Endometrial microvascular endothelial cells (primary cell): ENCODE results near the gene TEX53. TPM values are rescaled to one million over a fixed set of nuclear protein-coding genes. Genes with fewer than 3 reads are reported as not detected.

Source experiments
- in situ Hi-C: cut with HindIII; loops from 2 replicates; pipeline ENCODE4 v1.10.0; 2017; ENCODE audit warnings: low sequenced_read_pairs, low pct_unique_long_range_greater_than_20kb; ENCODE audit errors: inconsistent ontology term
- total RNA-seq: library from RNA; depleted of rRNA; stranded (reverse); fragments of >200 nt; gene quantifications from one replicate; pipeline ENCODE4 v1.2.3, GENCODE V29; 2015; ENCODE audit errors: inconsistent ontology term

The TEX53 gene
- total RNA-seq, 1 donor from 2014 or later, result not detected

DNA sequence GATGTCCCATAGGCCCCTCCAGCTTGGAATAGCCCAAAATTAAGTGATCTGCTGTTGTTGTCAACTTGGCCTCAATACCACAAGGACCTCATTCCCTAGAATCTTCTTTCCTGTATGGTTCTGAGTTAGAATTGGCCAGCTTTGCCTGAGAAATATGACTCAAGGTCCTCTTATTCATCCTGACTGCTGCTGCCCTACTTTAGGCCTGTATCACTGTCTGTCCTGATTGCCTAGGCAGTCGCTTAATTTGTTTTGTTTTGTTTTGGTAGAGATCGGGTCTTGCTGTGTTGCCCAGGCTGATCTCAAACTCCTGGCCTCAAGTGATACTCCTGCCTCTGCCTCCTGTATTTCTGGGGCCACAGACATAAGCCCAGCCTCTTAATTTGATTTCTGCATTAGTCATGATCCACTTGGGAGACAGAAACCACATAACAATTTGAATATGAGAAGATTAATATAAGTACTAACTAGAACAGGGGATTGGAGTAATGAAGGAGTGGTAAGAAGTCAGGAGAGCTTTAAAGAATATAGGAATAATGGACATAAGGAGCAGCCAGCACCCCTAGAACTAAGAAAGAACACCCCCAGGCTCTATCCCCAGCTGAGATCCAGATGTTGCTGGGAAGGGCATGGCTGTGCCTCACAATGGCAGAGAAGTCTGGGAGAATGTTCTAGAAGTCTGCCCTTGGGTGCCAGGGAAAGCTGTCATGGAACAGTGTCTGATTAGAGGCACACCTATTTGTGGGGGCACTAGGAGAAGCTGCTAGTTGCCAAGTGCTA is 4.6 kb downstream of the TEX53 start:
- in situ Hi-C loops, result no loop called here

DNA sequence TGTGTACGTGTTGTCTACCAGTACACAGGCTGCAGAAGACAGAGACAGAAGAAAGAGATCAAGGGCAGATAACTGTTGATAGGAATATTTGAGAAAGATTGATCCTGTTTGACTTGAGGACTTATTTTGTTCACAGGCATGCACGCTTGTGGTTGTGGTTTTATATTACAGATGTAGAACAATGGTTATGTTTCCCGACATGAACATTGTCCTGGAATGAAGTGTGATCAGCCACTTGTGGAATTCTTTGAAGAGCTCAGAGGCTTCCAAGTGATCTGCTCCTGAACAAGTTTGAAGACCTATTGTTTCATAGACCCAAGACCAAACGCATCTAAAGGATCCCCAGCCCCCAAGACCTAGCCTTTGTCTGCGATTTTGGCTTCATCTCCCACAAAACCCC is 13.7 kb downstream of the TEX53 start:
- in situ Hi-C loops, result no loop called here

DNA sequence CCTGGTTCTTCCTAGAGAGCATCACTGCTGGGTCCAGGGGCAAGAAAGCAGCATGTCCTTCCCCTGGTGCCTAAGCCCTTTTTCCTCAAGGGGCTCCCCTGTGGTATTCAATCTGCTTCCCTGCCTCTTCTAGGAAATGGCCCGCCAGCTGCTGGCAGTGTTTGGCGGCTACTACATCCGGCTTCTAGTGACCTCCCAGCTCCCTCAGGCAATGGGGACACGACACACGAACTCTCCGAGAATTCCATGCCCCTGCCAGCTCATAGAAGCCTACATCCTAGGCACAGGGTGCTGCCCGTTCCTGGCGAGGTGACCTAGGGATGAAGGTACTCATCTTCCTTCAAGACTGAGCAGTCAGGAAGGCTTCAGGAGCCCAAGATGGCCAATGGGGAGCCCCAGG is 14.6 kb downstream of the TEX53 start:
- in situ Hi-C loops, result no loop called here

DNA sequence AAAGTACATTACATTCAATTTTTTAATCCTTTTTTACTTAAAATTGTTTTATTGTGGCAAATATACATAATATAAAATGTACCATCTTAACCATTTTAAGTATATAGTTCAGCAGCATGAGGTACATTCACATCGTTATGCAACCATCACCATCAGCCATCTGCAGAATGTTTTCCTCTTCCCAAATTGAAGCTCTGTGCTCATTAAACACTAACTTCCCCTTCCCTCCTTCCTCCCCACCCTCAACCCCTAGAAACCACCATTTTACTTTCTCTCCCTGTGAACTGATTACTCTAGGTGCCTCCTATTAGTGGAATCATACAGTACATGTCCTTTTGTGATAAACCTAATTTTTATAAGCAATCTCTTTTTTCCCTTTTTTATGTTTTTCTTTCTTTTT is 15.6 kb downstream of the TEX53 start:
- in situ Hi-C loops, result no loop called here

DNA sequence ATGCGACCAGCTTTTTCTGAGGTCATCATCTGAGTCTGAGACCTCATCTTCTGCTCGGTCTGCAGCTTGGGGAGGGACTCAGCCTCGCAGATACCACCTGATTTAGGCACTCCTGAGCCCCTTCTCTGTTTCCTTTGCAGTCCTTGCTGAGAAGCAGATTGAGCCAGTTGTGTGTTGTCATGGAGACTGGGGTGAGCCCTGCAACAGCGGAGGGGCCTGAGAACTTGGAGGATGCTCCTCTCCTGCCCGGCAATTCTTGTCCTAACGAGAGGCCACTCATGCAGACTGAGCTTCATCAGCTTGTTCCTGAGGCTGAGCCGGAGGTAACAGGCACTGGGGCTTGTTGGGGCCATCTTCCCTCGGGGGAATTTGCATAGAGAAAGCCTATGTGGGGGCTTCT is 19.2 kb downstream of the TEX53 start:
- in situ Hi-C loops, result no loop called here

DNA sequence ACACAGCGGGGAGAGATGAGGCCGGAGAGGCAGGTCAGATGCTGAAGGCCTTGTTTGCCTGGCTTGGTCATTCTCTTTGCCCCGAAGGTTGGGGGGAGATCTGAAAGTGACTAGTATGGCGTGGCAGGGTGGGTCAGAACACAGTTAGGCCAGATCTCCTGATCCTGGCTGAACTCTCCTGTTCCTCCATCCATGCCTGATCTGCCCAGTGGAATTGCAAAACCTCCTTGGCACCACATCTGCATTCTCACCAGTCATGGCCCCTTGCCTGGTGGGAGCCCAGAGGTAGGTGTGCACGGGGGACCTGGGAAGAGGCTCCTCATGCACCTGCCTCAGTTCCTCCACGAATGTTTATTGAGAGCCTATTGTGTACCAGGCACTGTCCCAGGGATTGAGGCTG is 23.2 kb downstream of the TEX53 start:
- in situ Hi-C loops, result no loop called here

DNA sequence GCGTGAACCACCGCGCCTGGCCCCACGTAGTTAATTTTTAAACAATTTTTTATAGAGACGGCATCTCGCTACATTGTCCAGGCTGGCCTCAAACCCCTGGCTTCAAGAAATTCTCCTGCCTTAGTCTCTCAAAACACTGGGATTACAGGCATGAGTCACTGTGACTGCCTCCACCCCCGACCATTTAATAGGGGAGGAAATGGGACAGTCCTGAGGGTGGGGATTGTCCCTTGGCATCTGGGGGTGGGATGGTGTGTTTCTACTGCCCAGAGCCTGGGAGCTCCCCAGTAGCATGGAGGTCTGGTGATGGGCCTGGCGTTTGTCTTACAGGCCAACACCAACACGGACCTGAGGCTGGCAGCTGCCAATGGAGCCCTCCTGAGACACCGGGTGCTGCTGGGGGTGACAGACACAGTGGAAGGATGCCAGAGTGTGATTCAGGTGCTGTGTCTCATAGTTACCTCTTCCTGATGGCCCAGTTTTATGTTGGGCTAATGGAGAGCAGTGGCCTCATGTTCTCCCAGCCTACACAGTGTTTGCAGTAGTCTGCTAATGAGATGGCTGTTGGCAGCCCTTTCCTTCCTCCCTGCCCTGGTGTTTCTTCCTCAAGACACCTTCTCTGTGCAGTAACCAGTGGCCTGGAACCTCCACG is 24.0 kb downstream of the TEX53 start:
- in situ Hi-C loops, result no loop called here

DNA sequence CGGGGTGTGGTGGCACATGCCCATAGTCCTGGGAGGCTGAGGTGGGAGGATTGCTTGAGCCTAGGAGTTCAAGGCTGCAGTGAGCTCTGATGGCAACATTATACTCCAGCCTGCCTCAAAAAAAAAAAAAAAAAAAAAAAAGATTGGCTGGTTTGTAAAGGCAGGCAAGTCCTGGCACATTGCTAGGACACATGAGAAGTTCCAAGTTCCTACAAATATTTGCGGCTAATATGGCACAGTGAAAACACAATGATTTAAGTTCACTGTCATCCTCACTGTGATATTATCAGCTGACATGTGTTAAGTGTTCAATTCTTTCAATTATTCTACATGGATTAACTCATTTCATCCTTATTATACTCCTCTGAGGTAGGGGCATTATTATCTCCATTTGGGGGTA is 26.4 kb downstream of the TEX53 start:
- in situ Hi-C loops, result no loop called here

DNA sequence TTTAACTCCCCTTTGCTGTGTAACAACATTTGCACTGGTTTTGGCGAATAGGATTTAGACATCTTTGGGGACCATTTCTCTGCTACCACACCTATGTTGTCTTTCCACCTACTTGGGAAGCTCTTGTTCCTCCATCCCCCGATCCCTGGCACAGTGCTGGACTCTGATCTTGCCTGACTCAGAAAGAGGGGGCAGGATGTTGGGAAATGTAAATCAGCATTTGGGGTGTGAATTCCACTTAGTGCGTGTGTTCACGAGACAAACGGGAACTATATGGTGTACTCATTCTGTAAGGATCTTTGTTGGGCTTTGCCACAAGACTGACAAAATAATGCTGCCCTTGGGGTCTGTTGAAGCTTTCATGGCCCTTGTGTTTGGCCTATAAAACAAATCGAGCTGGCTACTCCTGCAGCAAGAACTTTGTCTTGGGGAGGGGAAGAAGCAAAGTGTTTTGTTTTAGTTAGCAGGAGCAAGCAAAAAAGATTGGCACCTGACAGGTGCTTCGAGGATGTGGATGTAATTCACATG is 28.0 kb downstream of the TEX53 start:
- in situ Hi-C loops, result loop anchor here (10.0 kb wide), 1 partner anchor 115 kb away; no protein-coding TSS in a partner anchor

DNA sequence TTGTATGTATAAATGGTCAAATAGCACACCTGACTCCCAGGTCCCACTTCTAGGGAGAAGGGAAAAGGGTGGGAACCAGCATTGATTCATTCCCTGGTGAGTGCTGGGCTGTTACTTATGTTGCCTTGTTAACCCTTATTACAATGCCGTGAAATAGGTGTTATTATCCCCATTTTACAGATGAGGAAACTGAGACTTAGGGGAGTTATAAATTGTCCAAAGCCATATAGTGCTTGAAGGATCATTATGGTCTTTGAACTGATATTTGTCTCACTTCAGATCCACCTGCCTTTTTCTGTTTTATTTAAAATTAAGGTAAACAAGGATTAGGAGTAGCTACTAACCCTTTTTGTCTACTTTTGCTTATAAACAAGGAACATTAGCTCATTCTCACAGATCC is 30.1 kb downstream of the TEX53 start:
- in situ Hi-C loops, result loop anchor here (10.0 kb wide), 1 partner anchor 113 kb away; no protein-coding TSS in a partner anchor

DNA sequence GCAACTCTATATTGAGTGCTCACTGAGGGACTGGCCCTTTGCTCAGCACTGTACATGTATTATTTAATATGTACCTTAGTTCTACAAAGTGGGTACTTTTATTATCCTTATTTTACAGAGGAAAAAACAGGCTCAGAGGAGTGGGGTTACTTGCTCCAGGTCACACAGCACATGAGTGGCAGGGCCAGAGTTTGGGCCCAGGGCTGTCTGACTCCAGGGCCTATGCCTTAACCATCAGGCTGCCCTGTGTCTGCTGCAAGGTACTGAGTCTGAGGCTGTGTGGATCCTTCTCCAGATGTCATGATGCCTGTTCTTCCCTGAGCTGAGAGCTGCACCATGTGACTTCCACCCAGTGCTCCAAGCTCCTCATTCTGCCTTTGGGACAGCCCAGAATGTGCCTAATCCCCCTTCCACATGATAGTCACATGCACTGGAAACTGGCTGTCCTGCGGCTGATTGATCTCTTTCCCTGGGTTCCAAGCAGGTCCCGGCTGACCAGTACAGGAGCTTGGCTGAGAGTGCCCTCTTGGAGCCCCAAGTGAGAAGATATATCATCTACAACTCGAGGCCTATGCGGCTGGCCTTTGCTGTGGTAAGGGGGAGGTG is 31.1 kb downstream of the TEX53 start:
- in situ Hi-C loops, result loop anchor here (10.0 kb wide), 1 partner anchor 112 kb away; no protein-coding TSS in a partner anchor

DNA sequence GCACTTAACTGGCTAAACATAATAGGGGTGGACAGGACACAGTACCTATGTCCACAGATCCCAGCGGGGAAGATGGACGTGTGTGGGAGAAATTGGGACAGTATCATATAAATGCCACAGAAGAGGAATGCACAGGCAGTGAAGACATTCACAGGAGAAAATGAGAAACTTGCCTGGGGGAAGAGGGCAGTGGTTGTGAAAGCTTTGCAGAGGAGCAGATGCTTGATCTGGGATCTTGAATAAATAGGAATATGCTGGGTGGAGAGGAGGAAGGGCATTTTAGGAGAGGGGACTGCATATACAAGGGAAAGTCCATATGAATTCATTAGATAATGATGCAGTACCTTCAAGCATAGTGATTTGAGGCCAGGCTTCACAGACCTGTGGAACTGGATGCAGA is 32.9 kb downstream of the TEX53 start:
- in situ Hi-C loops, result loop anchor here (10.0 kb wide), 1 partner anchor 110 kb away; no protein-coding TSS in a partner anchor

DNA sequence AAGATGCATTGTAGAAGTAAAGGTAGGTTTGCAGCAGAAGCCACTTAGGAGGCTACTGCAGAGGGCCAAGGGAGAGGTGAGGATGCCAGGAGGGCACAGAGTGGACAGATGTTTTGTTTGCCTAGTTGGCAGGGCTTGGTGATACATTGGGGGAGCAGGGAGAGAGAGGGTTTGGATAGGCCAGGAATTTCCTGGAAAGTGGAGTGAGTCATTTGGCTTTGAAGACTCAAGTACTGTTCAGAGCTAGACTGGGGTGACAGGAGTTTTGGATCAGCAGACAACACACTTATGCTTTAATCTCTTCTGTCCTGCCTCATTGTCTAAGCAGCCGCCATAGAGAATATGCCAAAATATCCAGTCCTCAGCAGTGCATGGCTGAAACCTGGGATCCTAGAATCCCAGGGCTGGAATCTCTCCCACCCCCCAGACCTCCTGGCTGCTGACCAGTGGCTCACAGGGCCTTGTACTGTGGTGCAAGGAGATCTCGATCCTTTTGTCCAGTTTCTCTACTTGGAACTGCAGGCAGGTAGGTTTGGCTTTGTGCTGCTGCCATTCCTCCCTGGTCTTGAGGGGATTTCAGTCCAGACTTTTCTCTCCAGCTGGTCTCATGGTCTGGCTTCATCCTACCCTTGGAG is 35.5 kb downstream of the TEX53 start:
- in situ Hi-C loops, result loop anchor here (10.0 kb wide), 1 partner anchor 107 kb away; no protein-coding TSS in a partner anchor

DNA sequence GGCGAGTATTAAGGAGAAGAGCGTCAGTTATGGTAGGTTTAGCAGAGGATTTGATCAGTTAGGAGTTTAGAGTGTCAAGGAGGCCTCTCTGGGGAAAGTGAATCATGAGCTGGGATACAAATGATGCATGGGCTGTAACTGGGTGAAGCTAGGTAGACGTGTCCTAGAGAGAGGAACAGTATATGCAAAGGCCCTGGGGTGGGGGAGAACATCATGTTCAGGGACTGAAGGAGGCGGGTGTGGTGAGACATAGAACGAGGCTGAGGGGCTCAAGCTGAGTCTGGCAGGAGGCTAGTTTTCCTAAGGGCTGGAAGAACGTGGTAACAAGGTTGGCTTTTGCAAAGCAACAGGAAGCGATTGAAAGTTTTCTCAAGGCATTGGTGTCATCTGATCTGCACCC is 36.0 kb downstream of the TEX53 start:
- in situ Hi-C loops, result loop anchor here (10.0 kb wide), 1 partner anchor 107 kb away; no protein-coding TSS in a partner anchor

DNA sequence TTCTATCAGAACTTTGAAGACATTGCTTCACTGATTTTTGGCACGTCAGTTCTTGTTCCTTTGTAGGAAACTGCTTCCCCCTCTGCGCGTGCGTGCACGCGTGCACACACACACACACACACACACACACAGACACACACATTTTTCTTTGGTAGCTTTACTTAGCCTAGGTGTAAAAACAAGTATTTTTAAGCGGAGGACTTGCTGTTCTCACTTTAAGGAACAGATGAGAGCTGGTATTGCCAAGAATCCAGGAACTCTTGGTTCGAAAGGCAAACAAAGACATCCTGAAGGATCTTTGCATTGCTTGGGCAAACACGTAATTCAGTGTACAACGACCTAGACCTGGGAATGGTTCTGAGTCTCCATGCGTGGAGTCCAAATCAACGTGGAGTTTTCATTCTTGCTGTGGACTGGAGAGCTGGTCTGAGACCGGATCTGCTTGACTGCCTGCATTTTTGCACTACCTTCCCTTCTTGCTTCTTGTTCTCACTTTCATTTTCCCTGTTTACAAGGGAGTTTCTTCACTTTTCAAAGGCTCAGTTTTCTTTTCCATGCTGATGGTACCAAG is 38.3 kb downstream of the TEX53 start:
- in situ Hi-C loops, result no loop called here

DNA sequence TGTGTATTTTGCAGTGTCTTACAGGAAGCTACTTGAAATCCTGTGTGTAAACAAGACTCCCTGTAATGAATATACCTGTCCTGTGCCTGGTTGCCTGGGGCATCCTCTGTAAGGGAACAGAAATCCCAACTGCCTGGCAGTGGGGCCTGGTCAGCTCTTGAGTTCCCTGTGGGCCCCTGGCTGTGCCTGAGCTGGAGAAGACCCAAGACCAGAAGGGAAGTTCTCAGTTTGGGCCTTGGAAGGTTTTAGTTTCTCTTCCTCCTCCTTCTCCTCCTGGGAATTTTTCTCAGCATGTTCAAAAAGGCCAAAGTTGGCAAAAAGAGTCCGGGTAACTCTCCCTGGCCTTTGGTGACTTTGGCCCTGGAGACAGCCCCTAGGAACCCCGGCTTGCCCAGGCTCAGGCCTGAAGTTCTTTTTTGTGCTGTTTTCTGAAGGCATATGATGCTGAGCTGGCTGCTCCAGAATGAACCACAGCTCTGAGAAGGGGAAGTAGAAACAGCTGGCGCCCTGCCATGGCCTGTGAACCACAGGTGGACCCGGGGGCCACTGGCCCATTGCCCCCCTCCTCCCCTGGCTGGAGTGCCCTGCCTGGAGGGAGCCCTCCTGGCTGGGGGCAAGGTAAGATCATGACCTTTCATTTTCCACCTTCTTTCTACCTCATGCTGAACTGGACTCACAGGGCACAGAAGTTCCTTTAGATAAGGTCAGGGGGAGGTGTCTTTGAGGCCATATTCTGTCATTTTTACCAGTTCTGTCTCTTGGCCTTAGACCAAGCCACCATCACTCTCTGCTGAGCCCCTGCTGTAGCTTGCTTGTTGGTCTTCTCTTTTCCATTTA is 40.7 kb downstream of the TEX53 start:
- in situ Hi-C loops, result no loop called here

DNA sequence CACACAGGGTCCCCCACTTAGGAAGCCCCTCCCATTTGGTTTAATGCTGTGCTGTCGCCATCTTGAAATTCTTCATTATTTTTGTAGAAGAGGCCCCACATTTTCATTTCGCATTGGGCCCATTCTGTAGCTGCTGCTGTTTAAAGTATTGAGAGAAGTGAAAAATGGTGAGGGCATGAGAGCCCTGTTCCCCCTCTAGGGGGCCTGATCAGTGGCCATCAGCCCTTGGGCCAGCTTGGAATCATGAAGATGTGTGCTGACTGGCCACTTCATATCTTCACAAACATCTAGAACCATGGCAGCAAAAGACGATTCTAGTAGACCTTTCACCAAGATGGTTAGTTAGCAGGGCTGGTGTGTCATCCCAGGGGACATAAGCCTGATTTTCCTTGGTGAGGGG is 43.2 kb downstream of the TEX53 start:
- in situ Hi-C loops, result no loop called here

DNA sequence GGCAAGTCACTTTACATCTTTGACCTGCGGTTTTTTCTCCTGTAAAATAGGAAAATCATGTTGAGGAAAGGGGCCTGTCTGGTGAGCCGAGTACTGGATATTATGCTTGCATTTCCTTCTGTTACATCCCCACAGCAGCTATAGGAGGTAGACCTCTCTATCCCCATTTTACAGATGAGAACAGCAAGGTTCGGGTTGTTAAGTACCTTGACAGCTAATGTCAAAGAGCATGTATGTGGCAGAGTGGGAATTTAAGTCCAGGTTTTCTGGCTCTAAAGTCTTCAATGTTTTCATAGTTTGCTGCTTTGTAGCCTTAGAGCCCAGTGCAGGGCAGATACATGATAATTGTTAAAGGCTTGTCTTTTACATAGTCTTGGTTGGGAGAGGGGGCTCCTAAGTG is 43.7 kb downstream of the TEX53 start:
- in situ Hi-C loops, result no loop called here
